Measurements from ENCODE around the gene PRODH2. TPM values are rescaled to one million over a fixed set of nuclear protein-coding genes. Genes with fewer than 3 reads are reported as not detected.

The PRODH2 gene
- total RNA-seq, 1 donor from 2014 or later: not detected

DNA sequence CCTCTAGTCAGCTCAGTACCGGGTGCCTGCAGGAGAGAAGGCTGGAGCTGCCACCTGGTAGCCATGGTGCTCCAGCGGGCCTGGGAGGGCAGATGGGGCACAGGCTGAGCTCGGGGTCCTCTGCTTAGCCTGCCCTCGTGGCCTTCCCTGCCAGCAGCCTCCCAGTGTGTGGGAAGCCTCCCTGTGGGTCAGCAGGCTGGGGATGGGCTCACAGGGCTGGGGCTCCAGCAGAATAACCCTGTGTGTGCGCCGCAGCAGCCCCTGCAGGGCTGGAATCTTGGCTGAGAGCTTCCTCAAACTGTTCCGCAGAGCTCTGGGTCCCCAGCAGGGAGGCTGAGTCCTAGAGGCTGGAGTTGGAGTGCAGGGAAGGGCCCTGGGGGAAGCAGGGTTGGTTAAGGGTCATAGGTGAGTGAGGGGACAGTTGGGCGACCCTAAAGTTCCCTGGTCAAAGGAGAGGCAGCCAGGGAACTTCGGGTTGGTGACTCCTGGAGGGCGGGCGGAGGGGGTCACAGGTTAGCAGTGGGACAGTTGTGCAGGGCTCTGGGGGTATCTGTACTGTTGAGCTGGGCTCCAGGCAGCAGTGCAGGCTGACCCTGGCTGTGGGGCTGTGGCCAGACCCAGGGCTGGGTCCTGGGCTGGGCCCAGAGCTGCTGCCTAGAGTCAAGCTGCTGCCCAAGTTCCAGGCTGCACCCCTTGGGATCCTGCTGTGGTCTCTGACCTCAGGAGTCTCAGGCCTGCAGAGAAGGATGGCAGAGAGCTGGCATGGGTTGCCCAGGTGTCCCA is 23.3 kb downstream of the PRODH2 start:
- Mint-ChIP-seq H3K27ac (ENCODE audit: unreplicated experiment) (no peak overlapping the region), H3K36me3 (ENCODE audit: low read depth, unreplicated experiment) (no peaks in the 10 kb centered on the region), H3K9me3 (ENCODE audit: unreplicated experiment) (no peaks in the 10 kb centered on the region), H3K4me1 (ENCODE audit: unreplicated experiment) (no peaks in the 10 kb centered on the region), H3K4me3 (ENCODE audit: unreplicated experiment) (no peak overlapping the region), H3K27me3 (ENCODE audit: unreplicated experiment) (peaks cover 12% of the 10 kb centered on the region)
- TF ChIP-seq, protein P1, sequence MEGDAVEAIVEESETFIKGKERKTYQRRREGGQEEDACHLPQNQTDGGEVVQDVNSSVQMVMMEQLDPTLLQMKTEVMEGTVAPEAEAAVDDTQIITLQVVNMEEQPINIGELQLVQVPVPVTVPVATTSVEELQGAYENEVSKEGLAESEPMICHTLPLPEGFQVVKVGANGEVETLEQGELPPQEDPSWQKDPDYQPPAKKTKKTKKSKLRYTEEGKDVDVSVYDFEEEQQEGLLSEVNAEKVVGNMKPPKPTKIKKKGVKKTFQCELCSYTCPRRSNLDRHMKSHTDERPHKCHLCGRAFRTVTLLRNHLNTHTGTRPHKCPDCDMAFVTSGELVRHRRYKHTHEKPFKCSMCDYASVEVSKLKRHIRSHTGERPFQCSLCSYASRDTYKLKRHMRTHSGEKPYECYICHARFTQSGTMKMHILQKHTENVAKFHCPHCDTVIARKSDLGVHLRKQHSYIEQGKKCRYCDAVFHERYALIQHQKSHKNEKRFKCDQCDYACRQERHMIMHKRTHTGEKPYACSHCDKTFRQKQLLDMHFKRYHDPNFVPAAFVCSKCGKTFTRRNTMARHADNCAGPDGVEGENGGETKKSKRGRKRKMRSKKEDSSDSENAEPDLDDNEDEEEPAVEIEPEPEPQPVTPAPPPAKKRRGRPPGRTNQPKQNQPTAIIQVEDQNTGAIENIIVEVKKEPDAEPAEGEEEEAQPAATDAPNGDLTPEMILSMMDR (IDR thresholded peaks at IDR 0.05; ENCODE audit: unreplicated experiment): no peak
- DNase-seq (ENCODE audit: low spot score): no peak

- no peak for DNase-seq (ENCODE audit: low spot score)
- Mint-ChIP-seq H3K4me1 (ENCODE audit: unreplicated experiment) (peaks cover under 1% of the 10 kb centered on the region), H3K9me3 (ENCODE audit: unreplicated experiment) (no peaks in the 10 kb centered on the region), H3K27ac (ENCODE audit: unreplicated experiment) (peak overlapping the region; percentile 20), H3K36me3 (ENCODE audit: low read depth, unreplicated experiment) (no peaks in the 10 kb centered on the region), H3K4me3 (ENCODE audit: unreplicated experiment) (no peak overlapping the region), H3K27me3 (ENCODE audit: unreplicated experiment) (peaks cover 12% of the 10 kb centered on the region)
- TF ChIP-seq, protein P1 (IDR thresholded peaks at IDR 0.05; ENCODE audit: unreplicated experiment): no peak
Measured at GRCh38 chr19:35788205-35788960, 24.3 kb downstream of the PRODH2 start.

GRCh38 chr19:35787227-35787799 is 25.3 kb downstream of the PRODH2 start:
- H3K9me3 Mint-ChIP-seq (ENCODE audit: unreplicated experiment): no peaks in the 10 kb centered on the region
- no peak overlapping the region for H3K27ac Mint-ChIP-seq (ENCODE audit: unreplicated experiment)
- H3K4me1 Mint-ChIP-seq (ENCODE audit: unreplicated experiment): peaks cover 4% of the 10 kb centered on the region
- peaks cover 13% of the 10 kb centered on the region for H3K27me3 Mint-ChIP-seq (ENCODE audit: unreplicated experiment)
- TF ChIP-seq, protein P1 (IDR thresholded peaks at IDR 0.05; ENCODE audit: unreplicated experiment): no peak
- no peak for DNase-seq (ENCODE audit: low spot score)
- no peak overlapping the region for H3K4me3 Mint-ChIP-seq (ENCODE audit: unreplicated experiment)
- H3K36me3 Mint-ChIP-seq (ENCODE audit: low read depth, unreplicated experiment): peaks cover 7% of the 10 kb centered on the region

- no peak overlapping the region for H3K4me3 Mint-ChIP-seq (ENCODE audit: unreplicated experiment)
- TF ChIP-seq, protein P1 (IDR thresholded peaks at IDR 0.05; ENCODE audit: unreplicated experiment): no peak
- no peak overlapping the region for H3K27ac Mint-ChIP-seq (ENCODE audit: unreplicated experiment)
Measured at GRCh38 chr19:35786299-35787160, 26.1 kb downstream of the PRODH2 start.

More at GRCh38 chr19:35786299-35787160, 26.1 kb downstream of the PRODH2 start:
- peaks cover 7% of the 10 kb centered on the region for H3K36me3 Mint-ChIP-seq (ENCODE audit: low read depth, unreplicated experiment)
- H3K4me1 Mint-ChIP-seq (ENCODE audit: unreplicated experiment): peaks cover 4% of the 10 kb centered on the region
- H3K9me3 Mint-ChIP-seq (ENCODE audit: unreplicated experiment): no peaks in the 10 kb centered on the region
- no peak for DNase-seq (ENCODE audit: low spot score)
- H3K27me3 Mint-ChIP-seq (ENCODE audit: unreplicated experiment): peaks cover 13% of the 10 kb centered on the region
